ENCODE results near the gene TEAD1.

DNA sequence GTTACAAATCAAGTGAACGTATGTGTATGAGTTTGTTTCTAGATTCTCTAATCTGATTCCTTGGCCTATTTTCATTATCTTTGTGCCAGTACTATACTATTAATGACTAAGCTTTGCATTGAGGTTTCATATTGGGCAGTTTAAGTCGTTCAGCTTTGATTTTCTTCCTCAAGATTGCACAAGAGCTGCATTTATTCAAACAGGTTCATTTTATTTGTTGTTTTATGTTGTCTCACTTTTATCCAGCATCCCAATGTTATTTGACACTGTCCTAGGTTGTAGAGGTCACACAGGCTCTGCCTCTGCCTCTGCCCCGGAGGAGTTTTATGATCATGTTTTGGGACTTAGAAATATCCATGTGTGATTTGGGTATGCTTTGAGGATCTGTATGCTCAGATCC is 79.8 kb downstream of the TEAD1 start:
- TF ChIP-seq, protein P1, sequence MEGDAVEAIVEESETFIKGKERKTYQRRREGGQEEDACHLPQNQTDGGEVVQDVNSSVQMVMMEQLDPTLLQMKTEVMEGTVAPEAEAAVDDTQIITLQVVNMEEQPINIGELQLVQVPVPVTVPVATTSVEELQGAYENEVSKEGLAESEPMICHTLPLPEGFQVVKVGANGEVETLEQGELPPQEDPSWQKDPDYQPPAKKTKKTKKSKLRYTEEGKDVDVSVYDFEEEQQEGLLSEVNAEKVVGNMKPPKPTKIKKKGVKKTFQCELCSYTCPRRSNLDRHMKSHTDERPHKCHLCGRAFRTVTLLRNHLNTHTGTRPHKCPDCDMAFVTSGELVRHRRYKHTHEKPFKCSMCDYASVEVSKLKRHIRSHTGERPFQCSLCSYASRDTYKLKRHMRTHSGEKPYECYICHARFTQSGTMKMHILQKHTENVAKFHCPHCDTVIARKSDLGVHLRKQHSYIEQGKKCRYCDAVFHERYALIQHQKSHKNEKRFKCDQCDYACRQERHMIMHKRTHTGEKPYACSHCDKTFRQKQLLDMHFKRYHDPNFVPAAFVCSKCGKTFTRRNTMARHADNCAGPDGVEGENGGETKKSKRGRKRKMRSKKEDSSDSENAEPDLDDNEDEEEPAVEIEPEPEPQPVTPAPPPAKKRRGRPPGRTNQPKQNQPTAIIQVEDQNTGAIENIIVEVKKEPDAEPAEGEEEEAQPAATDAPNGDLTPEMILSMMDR (IDR thresholded peaks at IDR 0.05; ENCODE audit: low read length) = no peak
- no peak for TF ChIP-seq EZH2 (optimal IDR thresholded peaks at IDR 0.05; ENCODE audit: low read depth, low read length)
